ENCODE results near the gene GRAP.

The GRAP gene

GRCh38 chr17:19004421-19005136, 42.2 kb downstream of the GRAP start, which contains the start of gene FAM83G (continued):
- TF ChIP-seq PRDM4 (tag by site-specific recombination; IDR thresholded peaks at IDR 0.05) (no peak), ZNF560 (tag by site-specific recombination; IDR thresholded peaks at IDR 0.05; ENCODE audit: borderline replicate concordance) (no peak), ZIC2 (tag by site-specific recombination; IDR thresholded peaks at IDR 0.05) (peak; percentile 29; the same call in 1 of the 2 replicates), ZBTB1 (tag by site-specific recombination; IDR thresholded peaks at IDR 0.05) (no peak), ZNF324 (tag by site-specific recombination; IDR thresholded peaks at IDR 0.05) (no peak), ZBTB11 (tag by site-specific recombination; conservative IDR thresholded peaks at IDR 0.05; ENCODE audit: low read depth) (0 out of 2 replicates have a peak, but pooled peaks have one; percentile 23), ZSCAN30 (tag by site-specific recombination; IDR thresholded peaks at IDR 0.05) (no peak), ZNF571 (tag by site-specific recombination; IDR thresholded peaks at IDR 0.05) (no peak), ZNF558 (tag by site-specific recombination; IDR thresholded peaks at IDR 0.05) (no peak), ZNF146 (tag by site-specific recombination; IDR thresholded peaks at IDR 0.05) (no peak), ZNF274 (IDR thresholded peaks at IDR 0.05; ENCODE audit: low read length) (no peak), ZNF274 (tag by site-specific recombination; IDR thresholded peaks at IDR 0.05; ENCODE audit: borderline replicate concordance) (no peak), KLF17 (tag by site-specific recombination; IDR thresholded peaks at IDR 0.05) (no peak), ZNF335 (tag by site-specific recombination; conservative IDR thresholded peaks at IDR 0.05) (peak; percentile 78), ZBTB8A (tag by site-specific recombination; IDR thresholded peaks at IDR 0.05) (peak; percentile 45), ZNF510 (tag by site-specific recombination; IDR thresholded peaks at IDR 0.05; ENCODE audit: insufficient replicate concordance) (no peak), ZBTB17 (tag by site-specific recombination; IDR thresholded peaks at IDR 0.05) (no peak), HOXC10 (CRISPR knock-in tag; IDR thresholded peaks at IDR 0.05) (no peak), ZFP37 (tag by site-specific recombination; IDR thresholded peaks at IDR 0.05) (no peak)
- TF ChIP-seq, protein P1, sequence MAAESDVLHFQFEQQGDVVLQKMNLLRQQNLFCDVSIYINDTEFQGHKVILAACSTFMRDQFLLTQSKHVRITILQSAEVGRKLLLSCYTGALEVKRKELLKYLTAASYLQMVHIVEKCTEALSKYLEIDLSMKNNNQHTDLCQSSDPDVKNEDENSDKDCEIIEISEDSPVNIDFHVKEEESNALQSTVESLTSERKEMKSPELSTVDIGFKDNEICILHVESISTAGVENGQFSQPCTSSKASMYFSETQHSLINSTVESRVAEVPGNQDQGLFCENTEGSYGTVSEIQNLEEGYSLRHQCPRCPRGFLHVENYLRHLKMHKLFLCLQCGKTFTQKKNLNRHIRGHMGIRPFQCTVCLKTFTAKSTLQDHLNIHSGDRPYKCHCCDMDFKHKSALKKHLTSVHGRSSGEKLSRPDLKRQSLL (tag by site-specific recombination; IDR thresholded peaks at IDR 0.05): no peak
- TF ChIP-seq, protein P2, sequence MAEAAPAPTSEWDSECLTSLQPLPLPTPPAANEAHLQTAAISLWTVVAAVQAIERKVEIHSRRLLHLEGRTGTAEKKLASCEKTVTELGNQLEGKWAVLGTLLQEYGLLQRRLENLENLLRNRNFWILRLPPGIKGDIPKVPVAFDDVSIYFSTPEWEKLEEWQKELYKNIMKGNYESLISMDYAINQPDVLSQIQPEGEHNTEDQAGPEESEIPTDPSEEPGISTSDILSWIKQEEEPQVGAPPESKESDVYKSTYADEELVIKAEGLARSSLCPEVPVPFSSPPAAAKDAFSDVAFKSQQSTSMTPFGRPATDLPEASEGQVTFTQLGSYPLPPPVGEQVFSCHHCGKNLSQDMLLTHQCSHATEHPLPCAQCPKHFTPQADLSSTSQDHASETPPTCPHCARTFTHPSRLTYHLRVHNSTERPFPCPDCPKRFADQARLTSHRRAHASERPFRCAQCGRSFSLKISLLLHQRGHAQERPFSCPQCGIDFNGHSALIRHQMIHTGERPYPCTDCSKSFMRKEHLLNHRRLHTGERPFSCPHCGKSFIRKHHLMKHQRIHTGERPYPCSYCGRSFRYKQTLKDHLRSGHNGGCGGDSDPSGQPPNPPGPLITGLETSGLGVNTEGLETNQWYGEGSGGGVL (tag by site-specific recombination; IDR thresholded peaks at IDR 0.05): no peak; the same call in 1 of the 2 replicates
- TF ChIP-seq, protein P3, sequence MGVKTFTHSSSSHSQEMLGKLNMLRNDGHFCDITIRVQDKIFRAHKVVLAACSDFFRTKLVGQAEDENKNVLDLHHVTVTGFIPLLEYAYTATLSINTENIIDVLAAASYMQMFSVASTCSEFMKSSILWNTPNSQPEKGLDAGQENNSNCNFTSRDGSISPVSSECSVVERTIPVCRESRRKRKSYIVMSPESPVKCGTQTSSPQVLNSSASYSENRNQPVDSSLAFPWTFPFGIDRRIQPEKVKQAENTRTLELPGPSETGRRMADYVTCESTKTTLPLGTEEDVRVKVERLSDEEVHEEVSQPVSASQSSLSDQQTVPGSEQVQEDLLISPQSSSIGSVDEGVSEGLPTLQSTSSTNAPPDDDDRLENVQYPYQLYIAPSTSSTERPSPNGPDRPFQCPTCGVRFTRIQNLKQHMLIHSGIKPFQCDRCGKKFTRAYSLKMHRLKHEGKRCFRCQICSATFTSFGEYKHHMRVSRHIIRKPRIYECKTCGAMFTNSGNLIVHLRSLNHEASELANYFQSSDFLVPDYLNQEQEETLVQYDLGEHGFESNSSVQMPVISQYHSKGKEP (tag by site-specific recombination; IDR thresholded peaks at IDR 0.05): no peak
- TF ChIP-seq, protein P4, sequence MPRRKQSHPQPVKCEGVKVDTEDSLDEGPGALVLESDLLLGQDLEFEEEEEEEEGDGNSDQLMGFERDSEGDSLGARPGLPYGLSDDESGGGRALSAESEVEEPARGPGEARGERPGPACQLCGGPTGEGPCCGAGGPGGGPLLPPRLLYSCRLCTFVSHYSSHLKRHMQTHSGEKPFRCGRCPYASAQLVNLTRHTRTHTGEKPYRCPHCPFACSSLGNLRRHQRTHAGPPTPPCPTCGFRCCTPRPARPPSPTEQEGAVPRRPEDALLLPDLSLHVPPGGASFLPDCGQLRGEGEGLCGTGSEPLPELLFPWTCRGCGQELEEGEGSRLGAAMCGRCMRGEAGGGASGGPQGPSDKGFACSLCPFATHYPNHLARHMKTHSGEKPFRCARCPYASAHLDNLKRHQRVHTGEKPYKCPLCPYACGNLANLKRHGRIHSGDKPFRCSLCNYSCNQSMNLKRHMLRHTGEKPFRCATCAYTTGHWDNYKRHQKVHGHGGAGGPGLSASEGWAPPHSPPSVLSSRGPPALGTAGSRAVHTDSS (tag by site-specific recombination; IDR thresholded peaks at IDR 0.05): 0 out of 2 replicates have a peak, but pooled peaks have one; percentile 7
- TF ChIP-seq, protein P5, sequence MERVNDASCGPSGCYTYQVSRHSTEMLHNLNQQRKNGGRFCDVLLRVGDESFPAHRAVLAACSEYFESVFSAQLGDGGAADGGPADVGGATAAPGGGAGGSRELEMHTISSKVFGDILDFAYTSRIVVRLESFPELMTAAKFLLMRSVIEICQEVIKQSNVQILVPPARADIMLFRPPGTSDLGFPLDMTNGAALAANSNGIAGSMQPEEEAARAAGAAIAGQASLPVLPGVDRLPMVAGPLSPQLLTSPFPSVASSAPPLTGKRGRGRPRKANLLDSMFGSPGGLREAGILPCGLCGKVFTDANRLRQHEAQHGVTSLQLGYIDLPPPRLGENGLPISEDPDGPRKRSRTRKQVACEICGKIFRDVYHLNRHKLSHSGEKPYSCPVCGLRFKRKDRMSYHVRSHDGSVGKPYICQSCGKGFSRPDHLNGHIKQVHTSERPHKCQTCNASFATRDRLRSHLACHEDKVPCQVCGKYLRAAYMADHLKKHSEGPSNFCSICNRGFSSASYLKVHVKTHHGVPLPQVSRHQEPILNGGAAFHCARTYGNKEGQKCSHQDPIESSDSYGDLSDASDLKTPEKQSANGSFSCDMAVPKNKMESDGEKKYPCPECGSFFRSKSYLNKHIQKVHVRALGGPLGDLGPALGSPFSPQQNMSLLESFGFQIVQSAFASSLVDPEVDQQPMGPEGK (tag by site-specific recombination; IDR thresholded peaks at IDR 0.05): peak; percentile 56; the same call in 1 of the 2 replicates

All from HEK293 (cell line).